ENCODE results near the gene TMEM208. TPM values are rescaled to one million over a fixed set of nuclear protein-coding genes. Genes with fewer than 3 reads are reported as not detected.

The TMEM208 gene
- total and polyA plus RNA-seq, 4 donors: 22.3 to 140 (median 70.2) TPM

- TF ChIP-seq YY1 (IDR thresholded peaks at IDR 0.05): no peak
- TF ChIP-seq, protein P1, sequence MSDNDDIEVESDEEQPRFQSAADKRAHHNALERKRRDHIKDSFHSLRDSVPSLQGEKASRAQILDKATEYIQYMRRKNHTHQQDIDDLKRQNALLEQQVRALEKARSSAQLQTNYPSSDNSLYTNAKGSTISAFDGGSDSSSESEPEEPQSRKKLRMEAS (IDR thresholded peaks at IDR 0.05): no peak
- TF ChIP-seq FOXA2 (IDR thresholded peaks at IDR 0.05): no peak
- TF ChIP-seq SP1 (IDR thresholded peaks at IDR 0.05): peak; percentile 49
- peak; percentile 34 for TF ChIP-seq TAF1 (conservative IDR thresholded peaks at IDR 0.05)
- TF ChIP-seq RAD21 (IDR thresholded peaks at IDR 0.05): peak in 1 of 2 donors; percentile 10
- TF ChIP-seq, protein P2, sequence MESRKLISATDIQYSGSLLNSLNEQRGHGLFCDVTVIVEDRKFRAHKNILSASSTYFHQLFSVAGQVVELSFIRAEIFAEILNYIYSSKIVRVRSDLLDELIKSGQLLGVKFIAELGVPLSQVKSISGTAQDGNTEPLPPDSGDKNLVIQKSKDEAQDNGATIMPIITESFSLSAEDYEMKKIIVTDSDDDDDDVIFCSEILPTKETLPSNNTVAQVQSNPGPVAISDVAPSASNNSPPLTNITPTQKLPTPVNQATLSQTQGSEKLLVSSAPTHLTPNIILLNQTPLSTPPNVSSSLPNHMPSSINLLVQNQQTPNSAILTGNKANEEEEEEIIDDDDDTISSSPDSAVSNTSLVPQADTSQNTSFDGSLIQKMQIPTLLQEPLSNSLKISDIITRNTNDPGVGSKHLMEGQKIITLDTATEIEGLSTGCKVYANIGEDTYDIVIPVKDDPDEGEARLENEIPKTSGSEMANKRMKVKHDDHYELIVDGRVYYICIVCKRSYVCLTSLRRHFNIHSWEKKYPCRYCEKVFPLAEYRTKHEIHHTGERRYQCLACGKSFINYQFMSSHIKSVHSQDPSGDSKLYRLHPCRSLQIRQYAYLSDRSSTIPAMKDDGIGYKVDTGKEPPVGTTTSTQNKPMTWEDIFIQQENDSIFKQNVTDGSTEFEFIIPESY (IDR thresholded peaks at IDR 0.05): peak; percentile 90
- TF ChIP-seq GABPA (IDR thresholded peaks at IDR 0.05 in 1 of 2, conservative IDR thresholded peaks at IDR 0.05 in 1 of 2): peak in 1 of 2 donors; percentile 44
- TF ChIP-seq HNF4G (IDR thresholded peaks at IDR 0.05): no peak
- TF ChIP-seq RXRA (IDR thresholded peaks at IDR 0.05): no peak
- TF ChIP-seq, protein P3, sequence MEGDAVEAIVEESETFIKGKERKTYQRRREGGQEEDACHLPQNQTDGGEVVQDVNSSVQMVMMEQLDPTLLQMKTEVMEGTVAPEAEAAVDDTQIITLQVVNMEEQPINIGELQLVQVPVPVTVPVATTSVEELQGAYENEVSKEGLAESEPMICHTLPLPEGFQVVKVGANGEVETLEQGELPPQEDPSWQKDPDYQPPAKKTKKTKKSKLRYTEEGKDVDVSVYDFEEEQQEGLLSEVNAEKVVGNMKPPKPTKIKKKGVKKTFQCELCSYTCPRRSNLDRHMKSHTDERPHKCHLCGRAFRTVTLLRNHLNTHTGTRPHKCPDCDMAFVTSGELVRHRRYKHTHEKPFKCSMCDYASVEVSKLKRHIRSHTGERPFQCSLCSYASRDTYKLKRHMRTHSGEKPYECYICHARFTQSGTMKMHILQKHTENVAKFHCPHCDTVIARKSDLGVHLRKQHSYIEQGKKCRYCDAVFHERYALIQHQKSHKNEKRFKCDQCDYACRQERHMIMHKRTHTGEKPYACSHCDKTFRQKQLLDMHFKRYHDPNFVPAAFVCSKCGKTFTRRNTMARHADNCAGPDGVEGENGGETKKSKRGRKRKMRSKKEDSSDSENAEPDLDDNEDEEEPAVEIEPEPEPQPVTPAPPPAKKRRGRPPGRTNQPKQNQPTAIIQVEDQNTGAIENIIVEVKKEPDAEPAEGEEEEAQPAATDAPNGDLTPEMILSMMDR (IDR thresholded peaks at IDR 0.05; ENCODE audit: low read depth, low read length, missing input control): no peak
- peaks cover 0 to 13% (median 1%) of the 10 kb centered on the region in 4 donors for H3K27me3 ChIP-seq (ENCODE audit: control insufficient read depth in 4 of 4, insufficient read depth in 4 of 4, low read length in 3 of 4)
- no peaks in the 10 kb centered on the region for H3K9me3 ChIP-seq (ENCODE audit: control insufficient read depth in 4 of 4, low read length in 3 of 4)
- H3K9ac ChIP-seq (ENCODE audit: low read depth in 1 of 2, low read length in 2 of 2): peak within 1 kb of the TSS; percentile 45 to 66
- no peaks in the 10 kb centered on the region for H3K36me3 ChIP-seq (ENCODE audit: control insufficient read depth in 4 of 4, insufficient read depth in 3 of 4, low read depth in 1 of 4, low read length in 3 of 4)
- H3K4me1 ChIP-seq (ENCODE audit: control insufficient read depth in 4 of 4, insufficient read depth in 4 of 4, low read length in 3 of 4): peaks cover 17 to 45% (median 31%) of the 10 kb centered on the region in 4 donors
- peak within 1 kb of the TSS; percentile 57 to 62 (median 59) for H3K4me3 ChIP-seq (ENCODE audit: low read depth in 1 of 3, low read length in 3 of 3)
- DNase-seq (ENCODE audit: low spot score): peak; percentile 99
- H3K27ac ChIP-seq (ENCODE audit: low read depth in 1 of 2, low read length in 2 of 2): peak within 1 kb of the TSS; percentile 85 to 88
- 2% methylated on average over 60 of the region's 60 CpGs for WGBS
Measured at GRCh38 chr16:67247192-67248072, 20.5 kb downstream of the TMEM208 start, which contains the start of gene FHOD1. Gene FHOD1 (minus strand): TSS chr16:67247481. CDS start chr16:67247410, 71 bp downstream.

GRCh38 chr16:67248073-67248400 lies 21.1 kb downstream of the TMEM208 start:
- peak overlapping the region in 1 of 3 donors; percentile 43 for H3K4me3 ChIP-seq (ENCODE audit: low read depth in 1 of 3, low read length in 3 of 3)
- 10% methylated on average over 7 of the region's 7 CpGs for WGBS
- H3K27me3 ChIP-seq (ENCODE audit: control insufficient read depth in 4 of 4, insufficient read depth in 4 of 4, low read length in 3 of 4): peaks cover 0 to 13% (median 1%) of the 10 kb centered on the region in 4 donors
- peaks cover 17 to 44% (median 31%) of the 10 kb centered on the region in 4 donors for H3K4me1 ChIP-seq (ENCODE audit: control insufficient read depth in 4 of 4, insufficient read depth in 4 of 4, low read length in 3 of 4)
- H3K9me3 ChIP-seq (ENCODE audit: control insufficient read depth in 4 of 4, low read length in 3 of 4): no peaks in the 10 kb centered on the region
- DNase-seq (ENCODE audit: low spot score): no peak
- H3K27ac ChIP-seq (ENCODE audit: low read depth in 1 of 2, low read length in 2 of 2): no peak overlapping the region
- H3K36me3 ChIP-seq (ENCODE audit: control insufficient read depth in 4 of 4, insufficient read depth in 3 of 4, low read depth in 1 of 4, low read length in 3 of 4): no peaks in the 10 kb centered on the region
- no peak overlapping the region for H3K9ac ChIP-seq (ENCODE audit: low read depth in 1 of 2, low read length in 2 of 2)
- no peak for TF ChIP-seq FOXA2 (IDR thresholded peaks at IDR 0.05)
- TF ChIP-seq SP1 (IDR thresholded peaks at IDR 0.05): no peak
- no peak for TF ChIP-seq YY1 (IDR thresholded peaks at IDR 0.05)
- TF ChIP-seq, protein P4, sequence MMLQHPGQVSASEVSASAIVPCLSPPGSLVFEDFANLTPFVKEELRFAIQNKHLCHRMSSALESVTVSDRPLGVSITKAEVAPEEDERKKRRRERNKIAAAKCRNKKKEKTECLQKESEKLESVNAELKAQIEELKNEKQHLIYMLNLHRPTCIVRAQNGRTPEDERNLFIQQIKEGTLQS (IDR thresholded peaks at IDR 0.05): no peak
- no peak for TF ChIP-seq TAF1 (conservative IDR thresholded peaks at IDR 0.05)
- TF ChIP-seq REST (IDR thresholded peaks at IDR 0.05): no peak
- TF ChIP-seq HNF4G (IDR thresholded peaks at IDR 0.05): no peak
- TF ChIP-seq, protein P2 (IDR thresholded peaks at IDR 0.05): no peak
- TF ChIP-seq NR2F2 (IDR thresholded peaks at IDR 0.05): no peak
- TF ChIP-seq RAD21 (IDR thresholded peaks at IDR 0.05): no peak
- TF ChIP-seq GABPA (IDR thresholded peaks at IDR 0.05 in 1 of 2, conservative IDR thresholded peaks at IDR 0.05 in 1 of 2): no peak
- TF ChIP-seq, protein P3 (IDR thresholded peaks at IDR 0.05; ENCODE audit: low read depth, low read length, missing input control): no peak
- no peak for TF ChIP-seq JUND (IDR thresholded peaks at IDR 0.05)
- no peak for TF ChIP-seq EGR1 (IDR thresholded peaks at IDR 0.05; ENCODE audit: low read depth in 2 of 2)
- TF ChIP-seq, protein P1 (IDR thresholded peaks at IDR 0.05): no peak
- TF ChIP-seq RXRA (IDR thresholded peaks at IDR 0.05): no peak
